GM18951 (cell line): ENCODE results near the gene CDCP1.

Experiments
- POLR2A ChIP-seq: IDR thresholded peaks from 4 replicates; pipeline ENCODE4 v1.6.1; 2011; ENCODE audit warnings: mild to moderate bottlenecking; ENCODE audit not compliant: insufficient read length, insufficient read depth; ENCODE audit errors: extremely low read depth
- in situ Hi-C: fragments of 300-500 bp; cut with MboI; formaldehyde crosslinking; loops from one replicate; pipeline ENCODE4 v1.12.0; 2022; ENCODE audit warnings: low sequenced_read_pairs, mixed read lengths, inconsistent platforms; ENCODE audit not compliant: unreplicated experiment

The CDCP1 gene, protein sequence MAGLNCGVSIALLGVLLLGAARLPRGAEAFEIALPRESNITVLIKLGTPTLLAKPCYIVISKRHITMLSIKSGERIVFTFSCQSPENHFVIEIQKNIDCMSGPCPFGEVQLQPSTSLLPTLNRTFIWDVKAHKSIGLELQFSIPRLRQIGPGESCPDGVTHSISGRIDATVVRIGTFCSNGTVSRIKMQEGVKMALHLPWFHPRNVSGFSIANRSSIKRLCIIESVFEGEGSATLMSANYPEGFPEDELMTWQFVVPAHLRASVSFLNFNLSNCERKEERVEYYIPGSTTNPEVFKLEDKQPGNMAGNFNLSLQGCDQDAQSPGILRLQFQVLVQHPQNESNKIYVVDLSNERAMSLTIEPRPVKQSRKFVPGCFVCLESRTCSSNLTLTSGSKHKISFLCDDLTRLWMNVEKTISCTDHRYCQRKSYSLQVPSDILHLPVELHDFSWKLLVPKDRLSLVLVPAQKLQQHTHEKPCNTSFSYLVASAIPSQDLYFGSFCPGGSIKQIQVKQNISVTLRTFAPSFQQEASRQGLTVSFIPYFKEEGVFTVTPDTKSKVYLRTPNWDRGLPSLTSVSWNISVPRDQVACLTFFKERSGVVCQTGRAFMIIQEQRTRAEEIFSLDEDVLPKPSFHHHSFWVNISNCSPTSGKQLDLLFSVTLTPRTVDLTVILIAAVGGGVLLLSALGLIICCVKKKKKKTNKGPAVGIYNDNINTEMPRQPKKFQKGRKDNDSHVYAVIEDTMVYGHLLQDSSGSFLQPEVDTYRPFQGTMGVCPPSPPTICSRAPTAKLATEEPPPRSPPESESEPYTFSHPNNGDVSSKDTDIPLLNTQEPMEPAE

DNA sequence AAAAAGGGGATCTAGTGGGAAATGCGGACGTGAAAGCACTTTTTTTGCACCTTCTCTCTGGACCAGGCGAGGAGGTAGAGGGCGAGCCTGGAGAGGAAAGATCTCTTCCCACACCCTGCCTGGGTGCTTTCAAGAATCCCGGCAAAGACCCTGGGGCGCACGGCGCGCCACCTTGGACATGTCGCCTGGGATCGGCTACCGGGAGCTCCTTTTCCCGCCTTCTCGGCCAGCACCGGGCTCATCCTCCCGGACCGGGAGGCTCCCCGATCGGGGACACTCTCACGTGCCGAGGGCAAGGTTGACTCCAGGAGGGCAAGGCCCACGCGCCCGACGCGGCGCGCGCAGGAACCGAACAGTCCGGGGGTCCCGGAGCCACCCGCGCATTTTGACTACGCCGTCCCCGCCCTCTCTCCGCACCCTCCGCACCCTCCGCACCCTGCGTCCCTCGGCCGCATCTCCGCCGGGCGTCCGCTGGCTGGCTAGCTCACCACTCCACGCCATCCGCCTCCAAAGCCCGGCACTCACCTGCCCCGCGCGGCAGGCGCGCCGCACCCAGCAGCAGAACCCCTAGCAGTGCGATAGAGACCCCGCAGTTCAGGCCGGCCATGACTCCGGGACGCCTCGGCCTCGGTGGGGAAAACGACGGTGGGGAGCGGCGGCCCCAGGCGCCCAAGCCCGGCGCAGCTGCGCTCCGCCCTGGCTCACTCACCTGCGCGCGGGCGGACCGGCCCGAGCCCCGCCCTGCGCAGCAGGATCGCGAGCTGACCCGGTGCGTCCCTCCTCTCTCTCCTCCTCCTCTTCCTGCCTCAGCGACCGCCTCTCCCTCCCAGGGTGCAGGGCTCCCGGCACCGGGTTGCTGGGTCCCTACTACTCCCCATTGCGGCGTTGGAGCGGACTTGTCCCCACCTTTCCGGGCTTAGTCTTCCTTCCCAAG is at the start of gene CDCP1:
TSS of gene CDCP1 (minus strand) at position 698 of the 934 bp plus-strand sequence. CDS start at position 607, 91 bp downstream.
- no peak for TF ChIP-seq POLR2A
- in situ Hi-C loops, result no loop called here

DNA sequence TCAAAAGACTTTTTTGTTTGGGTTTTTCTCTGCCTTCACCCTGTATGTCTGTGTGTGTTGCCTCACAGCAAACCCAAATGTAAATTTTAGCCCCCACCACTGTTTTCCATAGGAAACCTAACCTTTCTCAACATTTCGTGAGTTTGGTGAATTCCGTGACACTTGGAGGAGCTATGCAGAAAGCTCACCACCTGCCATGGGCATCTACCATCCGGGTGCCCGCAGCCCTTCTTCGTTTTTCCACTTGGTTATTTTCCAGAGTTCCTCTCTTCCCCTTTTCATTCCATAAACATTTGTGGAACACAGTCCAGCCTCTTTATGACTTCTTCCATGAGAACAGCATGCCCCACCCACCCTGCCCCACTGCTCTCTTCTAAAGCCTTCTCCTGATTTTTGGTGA is 48.6 kb upstream of the CDCP1 start:
- TF ChIP-seq POLR2A, result no peak
- in situ Hi-C loops, result no loop called here

DNA sequence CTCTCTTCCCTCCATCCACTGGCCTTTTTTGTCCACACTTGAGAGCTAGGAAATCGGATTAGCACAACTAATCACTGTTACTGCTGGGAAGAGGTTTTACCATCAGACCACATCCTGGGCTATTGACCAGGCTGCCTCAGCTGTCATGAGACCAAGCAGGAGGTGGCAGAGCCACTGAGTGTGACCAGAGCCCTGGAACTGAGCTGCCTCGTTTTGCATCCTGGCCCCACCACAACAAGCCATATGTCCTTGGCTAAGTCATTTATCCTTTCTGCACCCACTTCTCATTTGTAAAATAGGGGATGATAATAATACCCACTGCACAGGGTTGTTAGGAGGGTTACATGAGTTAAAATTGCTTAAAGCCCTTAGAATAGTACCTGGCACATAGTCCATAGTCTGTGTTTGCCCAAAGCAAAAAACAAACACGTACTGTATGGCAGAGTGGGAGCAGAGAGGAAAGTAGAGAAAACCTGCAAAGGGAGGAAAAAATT is 45.8 kb upstream of the CDCP1 start:
- in situ Hi-C loops, result no loop called here
- TF ChIP-seq POLR2A, result no peak

DNA sequence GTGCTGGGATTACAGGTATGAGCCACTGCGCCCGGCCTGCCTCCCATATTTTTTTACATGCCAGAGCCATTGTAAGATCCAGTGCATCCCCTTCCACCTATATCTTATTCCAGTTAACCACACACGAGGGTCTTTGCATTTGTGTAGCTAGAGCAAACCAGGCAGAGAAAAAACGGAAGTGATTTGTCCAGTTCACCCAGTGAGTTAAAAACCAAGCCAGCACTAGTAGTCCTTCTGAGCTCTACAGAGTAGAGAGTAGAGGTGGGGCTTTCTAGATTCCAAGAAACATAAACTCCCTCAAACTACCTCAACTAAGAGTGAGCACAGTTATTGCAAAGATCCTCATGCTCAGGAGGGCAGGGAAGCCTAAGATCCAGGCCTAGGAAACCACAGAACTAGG is 45.2 kb upstream of the CDCP1 start:
- TF ChIP-seq POLR2A, result no peak
- in situ Hi-C loops, result no loop called here

DNA sequence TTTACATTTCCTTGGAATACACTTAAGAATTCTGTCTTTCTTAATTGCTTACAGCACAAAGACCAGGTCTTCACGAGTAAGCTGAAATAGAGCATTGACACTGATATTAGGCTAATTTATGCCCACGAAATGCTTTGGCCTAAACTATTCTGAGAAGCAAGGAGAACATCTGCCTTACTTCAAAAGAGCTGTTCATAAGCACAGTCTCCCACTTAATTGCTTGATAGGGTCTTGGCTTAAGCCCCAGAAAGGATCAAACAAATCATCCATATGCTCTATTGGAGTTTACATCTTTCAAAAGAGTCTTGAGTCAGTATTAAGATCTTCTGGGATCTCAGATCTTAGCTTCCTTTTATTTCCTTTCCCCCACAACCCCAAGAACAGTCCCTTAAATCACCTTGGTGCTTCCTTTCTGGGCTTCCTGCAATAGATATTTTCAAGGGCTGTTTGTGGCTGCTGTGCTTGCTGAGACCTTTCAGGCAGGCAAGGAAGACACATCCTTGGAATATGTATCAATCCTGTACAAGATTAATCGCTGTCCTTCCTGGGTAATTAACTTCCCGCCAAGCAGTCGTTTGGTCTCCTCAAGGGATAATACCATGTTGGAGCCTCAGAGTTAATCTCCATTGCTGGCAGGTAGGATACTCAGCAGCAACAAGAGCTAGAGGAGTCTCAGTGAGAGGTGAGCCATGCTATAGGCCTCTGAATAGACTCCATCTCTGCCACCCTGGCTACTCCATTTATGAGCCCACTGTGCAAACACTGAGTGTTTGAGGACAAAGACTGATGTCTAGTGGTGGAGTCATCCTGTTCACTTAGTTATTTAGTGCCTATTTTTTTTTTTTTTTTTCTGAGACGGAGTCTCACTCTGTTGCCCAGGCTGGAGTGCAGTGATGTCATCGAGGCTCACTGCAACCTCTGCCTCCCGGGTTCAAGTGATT is 42.8 kb upstream of the CDCP1 start:
- no peak for TF ChIP-seq POLR2A
- in situ Hi-C loops, result no loop called here

DNA sequence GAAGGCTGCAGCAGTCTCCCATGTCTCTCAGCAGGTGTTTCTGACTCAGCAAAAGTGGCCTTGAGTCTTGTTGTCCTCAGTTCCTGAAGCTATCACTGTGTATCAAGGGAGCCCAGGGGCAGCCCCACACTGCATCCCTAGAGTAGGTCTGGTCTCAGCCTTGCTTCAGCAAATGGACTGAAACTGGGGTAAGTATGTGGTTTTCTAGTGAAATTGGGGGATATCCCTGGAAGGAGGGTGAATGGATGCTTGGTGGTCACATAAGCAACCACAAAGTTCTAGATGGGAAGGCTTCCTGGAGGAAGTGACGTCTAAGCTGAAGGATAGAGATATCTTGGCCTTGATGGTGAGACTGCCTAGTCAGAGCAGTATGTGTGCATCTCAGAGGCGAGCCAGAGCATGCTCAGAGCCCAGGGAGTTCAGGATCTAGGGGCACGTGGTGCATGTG is 41.5 kb upstream of the CDCP1 start:
- in situ Hi-C loops, result no loop called here
- TF ChIP-seq POLR2A, result no peak

DNA sequence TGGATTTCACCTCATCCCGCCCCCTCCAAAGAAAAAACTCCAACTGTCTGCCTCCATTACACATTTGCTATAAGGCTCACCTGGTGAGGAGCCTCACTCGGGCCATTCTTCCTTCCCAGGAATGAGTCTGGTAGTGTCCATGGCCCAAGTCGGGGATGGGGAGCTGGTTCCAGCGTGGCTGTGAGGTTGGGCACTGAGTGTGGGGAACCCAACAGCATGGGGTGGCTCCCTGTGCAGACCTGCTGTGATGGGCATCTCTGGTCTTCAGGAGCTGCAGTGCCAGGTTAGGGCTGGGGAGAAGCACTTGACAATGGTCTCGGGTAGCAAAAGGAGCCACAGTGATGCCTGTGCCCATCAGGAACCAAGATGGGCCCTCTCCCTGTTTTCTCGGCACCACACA is 40.7 kb upstream of the CDCP1 start:
- in situ Hi-C loops, result no loop called here
- no peak for TF ChIP-seq POLR2A

DNA sequence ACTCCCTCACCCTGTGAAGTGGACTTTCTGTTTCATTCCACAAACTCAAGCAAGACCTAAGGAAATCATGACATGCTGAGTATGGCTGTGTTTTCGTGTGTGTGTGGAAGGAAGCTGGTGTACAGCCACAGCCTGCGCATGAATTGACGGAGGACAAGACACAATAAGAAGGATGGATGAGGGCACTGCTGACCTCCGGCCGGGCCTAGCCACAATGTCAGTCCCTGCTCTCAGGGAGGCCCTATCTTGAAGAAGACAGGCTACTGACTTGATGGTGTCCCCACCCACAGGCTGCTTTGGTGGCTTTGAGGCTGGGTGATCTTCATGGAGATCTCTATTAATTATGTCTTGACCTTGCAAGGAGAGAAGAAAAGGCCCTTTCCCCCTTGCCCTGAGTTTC is 39.3 kb upstream of the CDCP1 start:
- in situ Hi-C loops, result no loop called here
- TF ChIP-seq POLR2A, result no peak

DNA sequence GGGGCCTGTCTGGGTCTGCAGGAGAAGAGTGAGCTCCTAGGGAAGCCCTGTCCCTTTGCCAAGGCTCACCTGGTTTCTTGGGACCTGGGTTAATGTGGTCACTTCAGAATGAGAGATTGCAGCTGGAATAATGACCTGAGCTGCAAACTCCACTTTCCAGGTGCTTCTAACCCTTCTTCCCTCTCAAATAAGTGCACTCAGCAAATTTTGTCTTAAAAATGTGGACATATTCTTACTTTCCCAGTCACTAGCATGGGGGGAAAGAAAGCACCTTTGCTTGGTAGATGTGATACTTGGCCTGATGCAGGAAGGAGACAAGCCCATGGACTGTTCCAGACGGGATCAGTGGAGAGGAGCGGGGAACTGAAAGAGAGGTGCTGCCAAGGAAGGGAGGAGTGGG is 38.9 kb upstream of the CDCP1 start:
- no peak for TF ChIP-seq POLR2A
- in situ Hi-C loops, result no loop called here

DNA sequence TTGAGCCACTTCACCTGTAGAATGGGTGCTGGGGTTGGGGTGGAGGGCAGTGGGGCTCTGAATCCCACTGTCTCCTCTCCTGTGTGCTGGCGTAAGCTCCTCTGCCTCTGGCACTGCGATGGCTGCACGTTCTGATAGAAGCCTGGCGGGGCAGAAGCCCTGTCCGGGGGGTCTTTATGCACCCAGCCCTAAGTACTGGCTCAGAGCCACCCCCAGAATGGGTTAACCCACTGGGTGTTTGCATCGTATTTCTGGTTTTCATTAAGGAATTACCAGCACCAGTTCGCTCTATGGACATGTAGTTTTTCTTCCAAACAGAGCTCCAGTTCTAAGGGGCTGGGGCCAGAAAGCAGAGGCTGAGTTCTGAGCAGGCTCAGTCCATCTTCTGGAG is 37.7 kb upstream of the CDCP1 start:
- no peak for TF ChIP-seq POLR2A
- in situ Hi-C loops, result no loop called here

DNA sequence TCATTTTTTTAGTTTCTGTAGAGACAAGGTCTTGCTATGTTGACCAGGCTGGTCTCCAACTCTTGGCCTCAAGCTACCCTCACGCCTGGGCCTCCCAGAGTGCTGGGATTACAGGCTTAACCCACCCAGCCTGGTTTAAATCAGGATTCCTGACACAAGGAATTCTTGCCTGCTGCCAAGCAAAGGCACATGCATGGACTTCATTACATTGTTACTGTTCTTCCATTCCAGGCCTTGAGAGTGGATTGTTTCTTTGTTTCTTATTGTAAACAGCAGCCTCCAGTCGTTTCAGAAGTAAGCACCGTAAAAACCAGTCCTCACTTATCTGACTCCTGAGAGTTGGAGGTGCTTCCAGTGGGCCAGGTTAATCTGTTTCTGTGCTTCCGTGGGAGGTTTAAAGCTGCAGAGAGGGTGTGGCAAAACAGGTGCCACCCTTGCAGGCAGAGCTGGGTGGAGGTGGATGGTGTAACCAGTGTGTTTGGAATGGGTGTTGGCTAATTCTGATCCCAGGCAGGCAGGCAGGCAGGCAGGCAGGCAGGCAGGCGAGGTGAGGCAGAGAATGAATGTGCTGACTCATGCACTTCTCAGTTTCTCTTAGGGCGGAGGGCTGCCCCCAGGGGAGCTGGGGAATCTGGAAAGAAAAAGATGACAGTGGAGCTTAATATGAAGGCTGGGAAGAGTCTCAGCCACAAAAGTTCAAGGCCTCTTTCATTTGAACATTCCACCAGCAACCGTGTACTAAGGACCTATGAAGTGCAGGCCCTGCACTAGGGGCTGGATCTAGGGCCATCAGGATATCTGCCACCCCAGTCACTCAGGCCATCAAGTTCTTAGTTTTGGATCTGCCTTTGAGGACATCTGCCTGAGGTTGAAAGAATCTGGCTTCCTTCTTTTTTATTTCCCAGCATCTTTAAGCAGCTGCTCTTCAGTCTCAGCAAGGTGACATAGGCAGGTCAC is 37.0 kb upstream of the CDCP1 start:
- in situ Hi-C loops, result no loop called here
- TF ChIP-seq POLR2A, result no peak
